NCI-H2227 (cell line): Measurements from ENCODE around the gene SEZ6L2.
A peak's percentile ranks its signal among the peaks of the same experiment; 100 is the strongest.
"Not testable (repeated sequence)": the region's sequence is repeated elsewhere in the genome, so short reads cannot be mapped to it uniquely, and the experiment has no call there.

ENCODE experiments used
- DNase-seq: peaks from one replicate; lab custom pipeline; 2025; ENCODE audit not compliant: unreplicated experiment; lab: John Stamatoyannopoulos, UW

SEZ6L2 gene

DNA sequence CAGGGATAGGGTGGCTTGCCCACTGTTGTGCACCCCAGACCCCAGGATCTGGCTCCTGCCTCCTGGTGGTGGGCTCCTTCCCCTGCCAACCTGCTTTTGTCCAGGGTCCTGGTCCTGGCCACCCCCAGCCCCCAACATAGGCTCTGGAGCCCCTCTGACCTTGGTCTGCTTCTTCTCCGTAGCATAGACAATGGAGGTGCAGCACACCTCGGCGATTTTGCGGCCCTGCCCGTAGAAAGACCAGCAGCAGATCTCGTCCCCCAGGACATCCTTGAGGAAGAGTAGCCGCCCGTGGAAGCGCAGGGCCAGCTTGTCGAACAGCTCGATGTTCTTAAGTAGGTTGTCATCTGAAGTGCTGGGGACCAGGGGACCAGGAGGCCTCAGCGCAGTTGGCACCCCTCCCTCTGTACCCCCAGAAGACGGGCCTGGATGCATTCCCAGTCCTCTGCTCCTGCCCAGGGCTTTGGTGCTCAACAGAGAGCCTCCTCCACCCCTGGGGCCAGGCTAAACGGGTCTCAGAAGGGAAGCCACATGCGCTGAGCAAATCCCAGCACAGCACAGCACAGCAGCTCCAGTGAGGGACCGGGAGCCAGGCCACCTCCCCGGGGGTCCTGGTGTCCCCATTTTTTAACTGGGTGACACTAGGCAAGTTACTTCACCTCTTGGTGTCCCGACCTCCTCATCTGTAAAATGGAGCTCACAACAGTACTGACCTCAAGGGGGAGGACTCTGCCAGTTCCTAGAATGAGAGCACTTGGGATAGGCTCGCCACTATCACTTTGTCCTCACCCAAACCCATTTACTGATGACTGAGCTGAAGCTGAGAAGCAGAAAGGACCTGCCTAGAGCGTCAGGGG is 11.7 kb upstream of the SEZ6L2 start:
- no peak for DNase-seq

DNA sequence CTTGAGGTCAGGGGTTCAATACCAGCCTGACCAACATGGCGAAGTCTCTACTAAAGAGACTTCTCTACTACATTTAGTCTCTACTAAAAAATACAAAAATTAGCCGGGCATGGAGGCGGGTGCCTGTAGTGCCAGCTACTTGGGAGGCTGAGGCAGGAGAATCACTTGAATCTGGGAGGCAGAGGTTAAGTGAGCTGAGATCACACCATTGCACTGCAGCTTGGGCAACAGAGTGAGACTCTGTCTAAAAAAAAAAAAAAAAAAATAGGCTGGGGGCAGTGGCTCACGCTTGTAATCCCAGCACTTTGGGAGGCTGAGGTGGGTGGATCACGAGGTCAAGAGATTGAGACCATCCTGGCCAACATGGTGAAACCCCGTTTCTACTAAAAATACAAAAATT is 10.5 kb upstream of the SEZ6L2 start:
- not testable (repeated sequence) for DNase-seq

DNA sequence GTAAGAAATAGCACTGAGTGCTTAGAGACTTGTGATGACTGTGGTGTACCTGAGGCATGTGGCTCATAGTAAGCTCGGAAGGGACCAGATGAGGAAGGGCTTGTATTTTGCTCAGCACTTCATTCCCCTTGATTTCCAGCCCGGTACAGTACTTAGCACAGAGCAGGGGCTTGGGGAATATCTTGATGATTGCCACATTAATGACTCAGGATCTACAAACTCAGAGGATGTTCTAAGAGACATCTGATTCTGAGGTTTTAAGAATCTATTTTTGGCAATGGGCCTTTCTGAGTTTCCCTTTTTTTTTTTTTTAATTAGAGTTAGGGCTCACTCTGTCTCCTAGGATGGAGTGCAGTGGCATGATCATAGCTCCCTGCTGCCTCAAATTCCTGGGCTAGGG is 10.0 kb upstream of the SEZ6L2 start:
- DNase-seq, result no peak

DNA sequence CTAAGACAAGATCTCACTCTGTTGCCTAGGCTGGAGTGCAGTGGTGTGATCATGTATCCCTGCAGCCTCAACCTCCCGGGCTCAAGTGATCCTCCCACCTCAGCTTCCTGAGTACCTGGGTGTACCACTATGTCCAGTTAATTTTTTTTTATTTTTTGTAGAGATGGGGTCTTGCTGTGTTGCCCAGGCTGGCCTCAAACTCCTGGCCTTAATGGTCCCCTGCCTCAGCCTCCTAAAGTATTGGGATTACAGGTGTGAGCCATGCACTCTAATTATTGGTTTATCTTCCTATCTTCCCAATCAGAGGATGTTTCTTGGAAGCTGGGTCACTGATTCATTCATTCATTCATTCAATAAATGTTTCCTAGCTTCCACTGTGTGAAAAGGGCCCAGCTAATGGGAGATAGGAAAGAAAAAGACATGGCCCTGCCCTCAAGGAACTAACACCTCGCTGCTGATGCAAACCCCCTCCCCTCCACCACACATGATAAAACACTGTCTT is 9.4 kb upstream of the SEZ6L2 start:
- no peak for DNase-seq

DNA sequence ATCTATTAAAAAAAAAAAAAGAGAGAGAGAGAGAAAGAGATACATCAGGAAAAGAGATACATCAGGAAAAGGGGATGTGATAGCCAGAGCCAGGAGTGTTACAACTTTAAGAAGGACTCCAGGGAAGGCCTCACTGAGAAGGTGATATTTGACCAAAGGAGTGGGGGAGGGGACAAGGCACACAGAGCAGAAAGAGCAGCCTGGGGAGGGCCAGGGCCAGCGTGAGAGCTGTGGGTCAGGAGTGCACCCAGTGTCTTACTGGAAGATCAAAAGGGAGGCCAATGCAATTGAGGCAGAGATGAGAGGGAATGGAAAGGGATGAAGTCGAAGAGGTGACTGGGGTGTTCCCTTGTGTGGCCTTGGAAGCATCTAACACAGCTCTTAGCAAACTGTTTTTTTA is 8.6 kb upstream of the SEZ6L2 start:
- DNase-seq, result no peak

DNA sequence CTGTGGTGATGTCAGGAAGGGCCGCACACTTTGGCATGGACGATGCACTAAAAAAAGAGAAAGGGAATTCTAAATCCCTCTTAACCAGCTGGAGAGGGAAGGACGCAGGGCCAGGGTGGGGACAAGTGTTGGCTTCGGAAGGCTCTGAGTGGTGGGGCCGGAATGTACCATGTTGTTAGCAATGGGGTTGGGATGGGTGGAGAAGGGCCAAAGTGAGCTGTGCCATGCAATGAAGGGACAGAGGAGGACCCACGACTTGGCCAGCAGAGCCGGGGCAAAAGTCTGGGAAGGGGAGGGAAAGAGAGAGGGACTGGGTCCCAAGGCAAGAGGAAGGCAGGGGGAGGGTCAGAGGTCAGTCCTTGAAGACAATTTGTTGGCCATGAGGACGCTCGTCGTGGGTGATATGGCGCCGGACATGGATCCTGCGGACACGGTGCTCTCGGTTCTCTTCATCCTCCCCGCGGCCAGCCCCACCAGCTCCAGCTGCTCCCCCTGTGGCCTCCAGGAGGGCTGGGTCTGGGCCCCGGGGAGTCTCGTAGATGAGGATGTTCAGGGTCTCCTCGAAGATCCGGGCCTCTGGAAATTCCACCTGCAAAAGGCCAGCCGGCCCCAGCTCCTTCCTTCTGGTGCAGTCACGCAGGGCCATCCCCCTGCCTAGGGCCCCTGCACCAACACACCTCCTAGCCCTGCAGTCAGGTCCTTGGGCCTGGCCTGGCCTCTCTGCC is 7.3 kb upstream of the SEZ6L2 start:
- DNase-seq, result no peak

DNA sequence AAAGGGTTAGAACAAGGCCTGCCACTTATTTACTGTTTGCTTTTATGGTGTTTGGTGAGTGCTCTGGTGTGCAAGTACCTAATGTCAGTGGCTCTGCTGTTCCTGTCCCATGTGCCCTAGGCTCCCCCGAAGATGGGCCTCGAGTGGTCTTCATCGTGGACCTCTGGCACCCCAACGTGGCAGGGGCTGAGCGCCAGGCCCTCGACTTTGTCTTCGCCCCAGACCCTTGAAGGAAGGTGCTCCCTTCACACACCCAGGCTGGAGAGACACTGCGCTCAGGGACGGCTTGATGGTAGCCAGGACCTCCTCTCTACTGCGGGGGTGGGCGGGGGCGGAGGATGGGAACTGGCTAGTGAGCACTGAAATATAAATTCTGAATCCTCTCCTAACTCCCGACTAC is 6.3 kb upstream of the SEZ6L2 start:
- no peak for DNase-seq

DNA sequence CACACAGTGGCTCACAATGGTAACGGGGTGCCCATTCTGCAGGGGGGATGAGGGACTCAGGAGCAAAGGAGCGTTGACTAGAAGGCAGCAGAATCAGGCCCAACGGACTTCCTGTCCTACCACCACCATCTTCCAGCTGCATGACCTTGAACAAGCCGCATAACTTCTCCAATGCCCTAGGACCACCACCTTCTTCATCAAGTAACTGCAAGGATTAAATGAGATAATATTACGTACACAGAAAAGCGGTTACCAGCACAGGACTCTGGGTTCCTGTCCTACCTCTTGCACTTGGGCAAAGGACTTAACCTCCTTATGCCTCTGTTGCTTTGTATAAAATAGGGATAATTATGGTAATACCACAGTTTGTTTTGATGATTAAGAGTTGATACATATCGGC is 5.6 kb upstream of the SEZ6L2 start:
- no peak for DNase-seq

DNA sequence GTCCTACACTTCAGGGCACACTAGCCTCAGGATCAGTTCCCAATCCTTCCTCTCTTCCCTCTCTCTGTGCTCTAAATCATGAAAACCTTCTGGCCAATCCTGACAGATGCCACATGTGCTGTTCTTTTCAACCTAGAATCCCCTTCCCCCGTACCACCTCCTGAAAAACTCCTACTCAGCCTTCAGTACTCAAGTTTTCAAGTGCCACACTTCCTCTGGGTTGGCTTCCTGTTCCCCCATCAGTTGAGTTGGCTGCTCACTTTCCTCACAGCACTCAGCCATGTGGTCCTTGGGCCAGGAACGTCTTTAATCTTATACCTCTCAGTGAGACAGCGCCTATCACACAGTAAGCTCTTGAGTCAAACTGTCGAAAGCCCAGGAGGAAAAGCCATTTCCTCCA is 4.2 kb upstream of the SEZ6L2 start:
- no peak for DNase-seq

DNA sequence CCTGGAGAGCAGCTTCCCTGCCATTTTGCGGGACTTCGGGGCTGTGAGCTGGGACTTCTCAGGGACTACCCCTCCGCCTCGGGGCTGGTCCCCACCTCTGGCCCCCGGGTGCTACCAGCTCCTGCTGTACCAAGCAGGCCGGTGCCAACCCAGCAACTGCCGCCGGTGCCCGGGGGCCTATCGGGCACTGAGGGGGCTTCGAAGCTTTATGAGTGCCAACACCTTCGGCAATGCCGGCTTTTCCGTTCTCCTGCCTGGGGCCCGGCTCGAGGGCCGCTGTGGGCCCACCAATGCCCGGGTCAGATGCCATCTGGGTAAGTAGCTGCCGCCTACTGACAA is 2.2 kb upstream of the SEZ6L2 start:
- DNase-seq, result no peak

DNA sequence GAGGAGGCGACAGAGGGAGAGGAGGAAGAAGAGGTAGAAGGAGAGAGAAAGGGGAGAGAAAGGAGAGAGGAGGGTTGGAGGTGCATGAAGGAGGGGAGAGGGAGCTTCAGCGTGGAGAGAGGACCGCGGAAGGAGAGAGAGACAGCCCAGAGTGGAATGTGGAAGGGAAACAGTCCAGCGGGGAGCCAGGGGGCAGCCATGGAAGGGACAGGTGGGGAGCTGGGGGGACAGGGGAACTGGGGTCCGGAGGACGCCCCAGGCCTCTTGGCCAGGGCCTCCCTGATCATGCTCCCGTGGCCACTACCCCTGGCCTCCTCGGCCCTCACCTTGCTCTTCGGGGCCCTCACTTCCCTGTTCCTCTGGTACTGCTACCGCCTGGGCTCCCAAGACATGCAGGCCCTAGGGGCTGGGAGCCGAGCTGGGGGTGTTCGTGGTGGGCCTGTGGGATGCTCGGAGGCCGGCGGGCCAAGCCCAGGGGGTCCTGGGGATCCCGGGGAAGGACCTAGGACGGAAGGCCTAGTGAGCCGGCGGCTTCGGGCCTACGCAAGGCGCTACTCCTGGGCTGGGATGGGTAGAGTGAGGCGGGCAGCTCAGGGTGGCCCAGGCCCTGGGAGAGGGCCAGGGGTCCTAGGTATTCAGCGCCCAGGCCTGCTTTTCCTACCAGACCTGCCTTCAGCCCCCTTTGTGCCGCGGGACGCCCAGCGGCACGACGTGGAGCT is 1.7 kb upstream of the SEZ6L2 start:
- DNase-seq, result no peak

DNA sequence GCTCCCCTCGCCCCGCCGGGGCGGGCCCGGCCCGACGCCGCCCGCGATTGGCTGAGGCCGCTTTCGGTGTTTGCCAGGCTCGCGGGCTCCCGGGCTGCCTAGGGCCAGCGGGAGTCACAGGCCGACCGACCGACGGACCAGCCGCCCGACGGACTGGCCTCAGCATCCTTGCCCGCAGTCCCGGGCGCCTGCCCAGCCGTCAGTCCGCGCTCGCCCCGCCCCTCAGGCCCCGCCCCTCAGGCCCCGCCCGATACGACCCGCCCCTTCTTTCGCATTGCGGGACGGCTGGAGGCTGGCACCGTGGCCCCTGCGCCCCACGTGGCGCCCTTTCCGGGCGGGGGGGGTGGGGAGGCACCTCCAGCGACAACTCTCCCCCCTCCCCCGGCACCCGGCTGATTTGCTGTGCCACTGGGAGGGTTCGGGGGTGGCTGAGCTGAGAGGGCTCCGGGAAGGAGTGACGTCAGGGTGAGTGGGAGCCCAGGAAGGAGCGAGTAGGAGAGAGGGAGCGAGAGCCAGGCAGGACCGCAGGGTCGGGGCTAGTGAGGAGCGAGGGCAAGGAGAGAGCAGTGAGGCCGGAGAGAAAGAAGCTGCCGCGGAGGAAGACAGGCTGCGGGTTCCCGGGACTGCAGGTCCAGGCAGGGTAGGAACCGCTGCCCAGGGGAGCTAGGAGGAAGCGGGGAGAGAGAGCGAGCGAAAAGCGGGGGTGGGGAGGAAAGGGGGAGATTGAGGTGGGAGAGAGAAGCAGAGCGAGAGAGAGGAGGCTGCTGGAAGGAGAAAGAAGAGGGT is 945 bp upstream of the SEZ6L2 start, which contains the start of gene ASPHD1:
ASPHD1 (plus strand) TSS at position 387 of the 786 bp plus-strand sequence. CDS start 484 bp downstream, outside the sequence.
- DNase-seq, result peak; percentile 87

DNA sequence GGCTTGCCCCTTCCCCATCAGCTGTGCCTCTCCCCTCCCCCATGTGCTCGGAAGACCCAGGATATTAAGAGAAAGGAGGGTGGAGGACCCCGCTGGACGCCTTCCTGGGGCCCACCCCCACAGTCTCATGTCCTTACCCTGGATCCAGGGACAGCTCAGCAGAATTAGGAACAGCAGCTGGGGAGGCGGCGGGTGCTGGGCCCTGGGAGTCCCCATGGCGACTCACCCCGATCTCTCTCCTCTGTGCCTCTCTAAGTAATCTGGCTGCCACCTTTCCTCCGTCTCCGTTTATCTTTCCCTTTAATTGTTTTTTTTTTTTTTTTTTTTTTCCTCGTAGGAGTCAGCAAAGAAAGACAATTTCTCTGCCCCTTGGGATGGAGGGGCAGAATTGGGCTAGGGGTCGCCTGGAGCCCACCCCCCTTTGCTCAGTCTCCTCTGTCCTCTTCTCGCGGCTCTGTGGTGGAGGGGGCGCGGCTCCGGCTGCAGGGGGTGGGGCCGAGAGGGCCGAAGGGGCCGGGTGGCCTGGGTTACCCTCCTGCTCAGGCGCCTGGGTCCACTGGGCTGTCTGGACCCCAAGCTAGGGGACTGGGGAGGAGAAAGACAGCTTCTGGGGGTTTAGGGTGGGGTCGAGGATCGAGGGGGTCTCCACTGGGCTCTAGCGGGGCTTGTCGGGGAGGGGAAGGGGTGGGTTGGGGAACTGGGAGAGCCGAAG is 390 bp downstream of the SEZ6L2 start:
- DNase-seq, result peak; percentile 85

DNA sequence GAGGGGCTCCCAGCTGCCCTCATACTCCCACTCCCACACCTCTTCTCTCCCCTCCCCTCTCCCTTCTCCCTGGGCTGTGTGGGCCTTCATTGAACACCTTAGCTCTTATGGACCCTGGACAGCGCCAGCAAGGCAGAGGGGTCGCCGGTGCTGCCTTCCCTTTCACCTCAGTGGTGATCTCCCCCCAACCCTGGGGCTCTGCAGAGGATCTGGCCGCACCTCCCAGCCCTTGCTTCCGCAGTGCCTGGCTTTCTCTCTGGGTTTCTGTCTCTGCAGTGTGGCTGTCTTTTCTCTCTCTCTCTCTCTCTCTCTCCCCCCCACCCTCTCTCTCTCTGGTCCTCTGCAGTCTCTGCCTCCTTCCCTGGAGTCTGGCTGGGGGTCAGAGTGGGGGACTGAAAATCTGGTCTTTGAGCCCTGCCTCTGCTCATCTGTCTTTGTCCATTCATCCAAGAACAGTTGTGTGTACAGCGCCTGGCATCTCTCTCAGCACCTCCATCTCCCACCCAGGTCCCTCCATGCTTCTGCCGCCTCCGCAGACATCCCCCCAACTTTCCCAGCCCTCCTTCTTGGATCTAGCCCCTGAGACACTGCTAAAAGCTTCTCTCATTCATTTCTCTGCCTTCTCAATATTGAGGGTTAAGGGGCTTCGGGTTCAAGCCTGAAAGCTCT is 1.1 kb downstream of the SEZ6L2 start:
- no peak for DNase-seq

DNA sequence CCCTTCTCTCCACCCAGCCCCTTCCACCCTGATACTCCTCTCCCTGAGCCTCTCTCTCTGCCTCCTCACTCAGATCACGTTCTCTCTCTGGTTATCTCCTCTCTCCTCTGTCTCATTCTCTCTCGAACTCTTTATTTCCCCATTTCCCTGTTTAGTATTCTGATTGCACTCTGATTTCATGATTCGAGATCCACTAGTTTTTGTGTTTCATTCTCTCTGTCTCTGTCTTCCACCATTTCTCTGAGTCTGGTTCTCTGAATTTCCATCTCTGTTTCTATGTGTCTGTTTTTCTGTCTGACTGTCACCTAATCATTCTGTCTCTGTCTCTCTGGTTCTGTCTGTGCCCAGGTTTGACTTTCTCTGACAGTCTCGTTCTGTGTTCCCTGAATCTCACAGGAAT is 2.0 kb downstream of the SEZ6L2 start:
- DNase-seq, result no peak

DNA sequence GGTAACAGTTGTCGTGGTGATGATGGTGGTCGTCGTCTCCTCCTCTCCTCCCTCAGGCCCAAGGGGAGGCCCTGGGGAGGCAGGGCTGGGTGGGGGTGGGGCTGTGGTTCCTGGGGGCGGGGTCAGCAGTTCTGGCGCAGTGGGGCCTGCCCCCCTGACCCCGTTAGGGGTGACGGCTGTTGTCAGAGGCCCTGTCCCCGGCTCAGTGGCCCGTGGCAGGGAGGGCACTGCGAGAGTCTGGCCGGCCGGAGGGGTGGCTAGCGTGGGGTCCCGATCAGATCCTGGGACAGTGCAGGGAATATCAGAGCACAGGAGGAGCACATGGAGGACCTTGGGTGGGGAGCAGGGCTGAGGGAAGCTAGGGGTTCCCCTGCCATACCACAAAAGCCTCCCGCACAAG is 2.5 kb downstream of the SEZ6L2 start:
- no peak for DNase-seq

DNA sequence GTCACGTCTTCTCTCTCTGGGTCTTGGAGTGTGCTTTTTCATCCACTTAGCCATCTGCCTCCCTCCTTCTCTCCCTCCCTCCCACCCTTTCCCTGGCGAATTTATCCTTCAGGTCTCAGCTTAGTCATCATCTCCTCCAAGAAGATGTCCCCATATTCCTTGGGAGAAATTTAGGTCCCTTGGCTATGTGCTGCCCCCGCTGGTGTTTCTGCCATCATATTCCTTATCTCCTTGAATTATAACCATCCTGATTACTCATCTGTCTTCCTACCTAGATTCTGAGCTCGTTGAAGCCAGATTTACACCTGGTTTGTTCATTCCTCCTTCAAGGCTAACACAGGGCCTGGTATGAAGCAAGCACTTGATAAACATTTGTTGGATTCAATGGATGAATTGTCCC is 5.0 kb downstream of the SEZ6L2 start:
- DNase-seq, result no peak

DNA sequence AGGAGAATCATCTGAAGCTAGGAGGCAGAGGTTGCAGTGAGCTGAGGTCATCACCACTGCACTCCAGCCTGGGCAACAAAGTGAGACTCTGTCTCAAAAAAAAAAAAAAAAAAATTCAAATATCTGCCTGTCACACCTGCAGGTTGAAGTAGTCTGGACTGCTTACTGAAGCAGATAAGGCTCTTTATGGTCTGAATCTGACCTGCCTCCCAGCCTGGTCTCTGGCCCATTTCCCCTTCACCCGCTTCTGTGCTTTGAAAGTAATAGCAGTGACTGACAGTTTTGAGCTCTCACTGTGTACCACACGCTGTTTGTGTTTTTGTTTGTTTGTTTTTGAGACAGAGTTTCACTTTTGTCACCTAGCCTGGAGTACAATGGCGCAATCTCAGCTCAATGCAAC is 5.8 kb downstream of the SEZ6L2 start:
- DNase-seq, result no peak

DNA sequence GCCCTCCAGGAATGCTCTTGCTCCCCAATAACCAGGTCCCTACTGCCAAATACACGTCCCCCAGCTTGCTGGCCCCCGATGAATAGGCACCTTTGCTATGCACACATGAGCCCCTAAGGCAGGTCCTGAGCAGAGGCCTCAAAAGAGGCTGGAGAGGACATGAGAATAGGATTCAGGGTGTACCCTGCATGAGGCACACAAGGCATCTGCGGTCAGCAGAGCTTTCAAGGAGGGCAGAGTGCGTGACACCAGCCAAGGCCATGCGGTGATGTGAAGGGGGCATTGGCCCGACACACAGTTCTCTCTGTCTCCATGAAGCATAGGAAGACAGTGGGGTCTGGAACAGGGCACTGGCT is 6.9 kb downstream of the SEZ6L2 start:
- DNase-seq, result no peak
